Esophagus muscularis mucosa (tissue), 3 donors: Measurements from ENCODE around the gene NLRP9.

Source experiments
- CTCF ChIP-seq, 3 experiments: fragments of 200-600 bp in 2 of 3; fragments of 450-650 bp in 1 of 3; sonication (generic) in 2 of 3; IDR thresholded peaks; one replicate each; pipeline ENCODE4 v1.5.1; 2017 to 2019; ENCODE audit warnings: antibody characterized with exemption in 3 of 3, mild to moderate bottlenecking in 2 of 3, moderate library complexity in 1 of 3
- POLR2A ChIP-seq: fragments of 450-650 bp; IDR thresholded peaks from one replicate; pipeline ENCODE4 v1.6.1; 2017; ENCODE audit warnings: antibody characterized with exemption, moderate library complexity, mild to moderate bottlenecking, low read depth

GRCh38 chr19:55670280-55671053 lies 67.7 kb downstream of the NLRP9 start:
- no peak for TF ChIP-seq CTCF (IDR thresholded peaks at IDR 0.05)
- no peak for TF ChIP-seq POLR2A
